GM18526 (cell line): ENCODE results near the gene SEC16B.

Experiments
- POLR2A ChIP-seq: IDR thresholded peaks from 3 replicates; pipeline ENCODE4 v1.6.1; 2011; ENCODE audit not compliant: insufficient read length; ENCODE audit errors: extremely low read depth

Gene SEC16B

DNA sequence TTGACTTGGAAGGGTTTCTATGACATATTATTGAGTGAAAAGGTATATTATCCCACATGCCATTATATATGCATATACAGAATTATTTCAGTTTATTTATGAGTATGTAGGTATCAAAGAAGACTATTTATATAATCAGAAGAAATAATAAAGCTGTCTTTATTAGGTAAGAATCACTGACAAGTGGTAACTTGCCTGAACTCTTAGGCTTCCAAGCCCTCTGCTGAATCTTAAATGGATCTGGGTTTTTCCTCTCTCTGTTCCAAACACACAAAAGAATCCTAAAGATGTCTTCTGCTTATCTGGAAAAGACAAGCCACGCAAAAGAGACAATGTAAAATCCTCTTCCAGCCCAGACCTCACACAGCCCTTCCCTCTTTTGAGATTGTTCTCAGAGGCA lies 14.9 kb upstream of the SEC16B start:
- TF ChIP-seq POLR2A, result no peak

DNA sequence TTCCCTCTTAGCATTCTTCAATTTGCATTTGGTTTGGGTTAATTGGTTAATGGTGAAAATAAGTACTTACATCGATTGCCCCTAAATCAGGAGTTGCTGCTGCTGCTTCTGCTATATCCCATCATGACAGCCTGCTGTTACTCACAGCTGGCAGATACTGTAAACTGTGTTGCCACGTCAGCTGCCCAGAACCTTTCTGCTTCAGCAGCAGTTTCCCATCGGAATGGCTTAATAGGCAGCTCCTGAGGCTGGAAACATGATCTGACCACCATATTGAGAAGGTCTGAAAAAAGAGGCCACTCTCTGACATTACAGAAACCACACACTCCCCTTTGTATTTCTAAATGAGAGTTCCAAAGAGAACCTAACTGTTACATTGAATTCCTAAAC lies 14.3 kb upstream of the SEC16B start:
- TF ChIP-seq POLR2A, result no peak

DNA sequence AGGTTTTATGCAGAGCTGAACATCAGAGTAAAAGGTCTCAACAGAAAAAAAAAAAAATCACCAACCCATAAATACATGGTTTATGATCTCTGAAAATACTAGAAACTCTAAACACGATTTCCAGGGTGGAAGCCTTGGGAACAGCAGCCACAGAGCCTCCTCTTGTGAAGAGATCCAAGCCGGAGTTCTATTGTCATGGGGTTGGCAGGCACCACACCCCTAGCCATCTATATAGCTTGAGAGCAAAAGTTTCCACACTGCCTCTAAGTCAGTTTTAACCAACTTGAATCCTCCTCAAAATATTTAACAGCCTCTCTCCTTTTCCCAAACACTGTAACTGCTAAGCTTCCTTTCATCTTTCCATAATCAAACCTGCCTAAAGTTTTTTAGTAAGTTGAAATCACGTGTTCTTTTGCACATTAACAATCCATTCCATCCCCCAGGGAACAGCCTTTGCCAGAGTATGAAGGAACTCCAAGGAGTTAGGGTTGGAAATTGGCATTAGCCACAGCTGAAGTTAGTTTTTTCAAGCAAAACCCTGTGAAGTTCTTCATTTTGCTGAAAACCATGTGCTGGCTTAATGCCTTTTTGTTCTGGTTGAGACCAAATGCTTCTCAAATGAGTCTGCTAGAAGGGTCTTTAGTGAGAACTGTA lies 13.8 kb upstream of the SEC16B start:
- TF ChIP-seq POLR2A, result no peak

DNA sequence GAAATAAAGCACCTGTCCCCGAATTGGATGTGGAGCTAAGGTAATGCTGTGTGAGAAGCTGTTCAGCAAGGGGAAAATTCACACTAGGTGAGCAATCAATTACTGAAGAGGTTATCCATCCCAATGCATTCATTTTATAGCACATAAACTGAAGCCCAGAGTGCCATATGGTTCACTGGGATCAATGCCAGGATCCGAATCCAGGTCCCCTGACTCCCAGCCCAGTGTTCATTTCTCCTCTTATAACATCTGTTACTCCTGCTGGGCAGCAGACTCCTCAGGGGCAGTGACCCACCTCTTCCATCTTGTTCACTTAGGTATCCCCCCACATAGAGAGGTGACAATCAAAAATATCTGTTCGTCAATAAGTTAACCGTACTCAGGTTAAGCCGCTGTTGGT lies 13.2 kb upstream of the SEC16B start:
- no peak for TF ChIP-seq POLR2A

DNA sequence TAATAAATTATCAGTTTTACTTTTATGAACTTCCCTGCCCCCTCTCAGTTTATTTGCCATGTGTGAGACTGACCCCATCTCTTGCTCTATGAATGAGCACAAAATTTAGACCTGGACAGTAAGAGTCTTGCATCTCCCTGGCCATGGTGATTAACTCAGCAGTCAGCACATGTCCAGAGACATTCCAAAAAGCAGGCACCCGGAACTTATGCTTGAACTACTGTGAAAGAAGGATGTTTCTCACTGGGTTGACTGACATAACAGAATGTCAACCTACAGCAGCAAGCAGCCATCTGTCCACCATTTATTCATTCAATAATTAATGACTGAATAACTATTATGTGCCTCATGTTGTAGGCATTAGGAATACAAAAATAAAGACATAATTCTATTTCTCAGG lies 11.3 kb upstream of the SEC16B start:
- no peak for TF ChIP-seq POLR2A

DNA sequence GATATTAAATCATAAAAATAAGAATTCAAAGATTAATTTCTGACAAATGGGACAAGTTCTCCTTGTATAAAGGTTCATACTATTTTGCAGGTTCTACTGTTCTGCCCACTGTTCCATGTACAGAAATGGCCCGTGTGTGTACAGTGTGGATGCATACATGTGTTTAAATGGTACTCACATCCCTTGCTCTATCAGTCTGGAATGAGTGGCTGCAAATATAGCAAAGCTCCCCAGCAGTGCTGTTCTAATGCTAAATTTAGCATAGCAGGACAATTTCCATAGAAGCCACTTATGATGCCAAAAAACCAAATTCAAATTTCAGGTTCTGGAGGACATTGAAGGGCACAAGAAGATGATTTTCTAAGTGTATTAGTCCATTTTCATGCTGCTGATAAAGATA lies 9.4 kb upstream of the SEC16B start:
- TF ChIP-seq POLR2A, result no peak

DNA sequence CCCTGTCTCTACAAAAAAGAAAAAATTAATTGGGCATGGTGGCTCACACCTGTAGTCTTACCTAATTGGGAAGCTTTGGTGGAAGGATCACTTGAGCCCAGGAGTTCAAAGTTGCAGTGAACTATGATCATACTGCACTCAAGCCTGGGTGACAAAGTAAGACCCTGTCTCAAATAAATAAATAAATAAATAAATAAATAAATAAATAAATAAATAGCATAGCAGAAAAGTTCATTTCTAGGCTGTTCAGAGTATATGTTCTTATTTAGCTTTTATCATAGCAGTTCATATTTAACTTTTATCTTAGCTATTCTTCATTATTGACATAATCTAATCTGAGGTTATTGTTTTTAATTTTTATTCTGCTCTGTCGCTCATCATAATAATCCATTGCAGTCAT lies 8.7 kb upstream of the SEC16B start:
- no peak for TF ChIP-seq POLR2A

DNA sequence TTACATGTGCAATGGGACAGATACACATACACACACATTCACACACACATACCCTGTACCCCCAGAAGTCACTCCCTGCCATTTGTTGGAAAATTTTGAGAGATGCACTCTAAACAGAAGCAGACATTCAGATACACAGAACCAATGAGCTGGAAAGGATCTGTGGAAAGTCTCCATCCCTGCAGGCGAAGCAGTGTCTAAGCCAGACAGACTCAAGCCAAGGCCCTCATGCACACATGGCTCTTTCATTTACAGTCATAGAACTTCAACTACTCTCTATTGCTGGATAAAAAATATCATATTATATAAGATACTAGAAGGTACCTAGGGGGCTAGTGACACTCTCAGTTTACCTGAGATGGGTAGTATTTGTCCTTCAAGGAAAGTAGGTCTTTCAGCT lies 7.3 kb upstream of the SEC16B start:
- no peak for TF ChIP-seq POLR2A

DNA sequence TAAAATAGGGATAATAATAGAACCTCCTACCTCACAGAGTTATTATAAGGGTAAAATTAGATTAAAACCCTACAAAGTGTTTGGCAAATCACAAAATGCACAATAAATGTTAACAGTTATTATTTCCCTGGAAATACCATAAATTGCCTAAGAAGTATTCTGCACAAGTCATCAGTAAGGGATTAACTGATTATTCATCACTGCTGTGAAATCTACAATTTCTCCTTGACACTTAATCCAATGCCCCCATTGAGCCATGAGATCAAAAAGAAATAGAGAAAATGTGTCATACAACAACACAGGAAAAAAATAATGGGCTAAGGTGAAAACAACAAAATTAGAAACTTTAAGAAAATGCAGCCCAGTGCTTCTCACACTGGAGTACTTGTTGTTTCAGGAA lies 6.7 kb upstream of the SEC16B start:
- no peak for TF ChIP-seq POLR2A

DNA sequence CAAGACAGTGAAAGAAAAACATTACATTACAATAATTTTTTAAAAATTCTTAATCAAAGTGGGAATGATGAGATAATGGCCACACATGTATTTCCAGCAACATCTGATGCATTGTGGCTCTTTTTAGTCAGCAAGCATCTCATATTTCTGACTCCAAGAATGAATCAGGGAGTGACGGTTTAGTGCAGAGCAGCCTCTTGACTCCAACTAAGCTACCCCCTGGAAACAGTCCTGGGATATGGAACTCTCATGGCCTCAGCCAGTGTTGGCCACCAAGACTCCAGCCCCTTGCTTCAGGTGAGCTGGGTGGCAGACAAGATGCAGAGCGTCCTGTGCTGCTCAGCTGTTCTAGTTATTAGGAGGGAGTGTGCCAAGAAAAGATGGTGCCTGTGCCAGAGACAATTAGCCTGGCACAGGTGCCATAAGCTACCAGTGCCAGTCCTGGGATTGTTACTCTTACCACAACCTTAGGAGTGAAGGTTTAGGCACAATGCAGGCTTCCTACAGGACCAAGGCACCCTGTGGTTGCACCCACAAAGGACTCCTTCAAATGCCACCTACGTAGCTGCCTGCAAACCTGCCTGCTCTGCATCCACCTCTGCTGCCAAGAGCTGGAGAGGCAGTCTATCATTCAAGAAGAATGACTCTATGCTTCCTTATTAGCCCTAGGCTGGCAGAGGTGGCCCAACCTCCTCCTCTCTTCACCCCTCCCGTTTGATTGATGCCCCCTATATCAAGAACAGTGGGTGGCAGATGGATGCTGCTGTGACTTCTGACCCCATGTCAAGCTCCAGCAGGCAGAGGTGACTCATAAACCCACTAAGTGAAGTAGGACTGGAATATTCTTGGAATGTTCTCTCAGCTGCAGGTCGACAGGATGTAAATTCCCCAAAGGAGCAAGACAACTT lies 6.0 kb upstream of the SEC16B start:
- no peak for TF ChIP-seq POLR2A

DNA sequence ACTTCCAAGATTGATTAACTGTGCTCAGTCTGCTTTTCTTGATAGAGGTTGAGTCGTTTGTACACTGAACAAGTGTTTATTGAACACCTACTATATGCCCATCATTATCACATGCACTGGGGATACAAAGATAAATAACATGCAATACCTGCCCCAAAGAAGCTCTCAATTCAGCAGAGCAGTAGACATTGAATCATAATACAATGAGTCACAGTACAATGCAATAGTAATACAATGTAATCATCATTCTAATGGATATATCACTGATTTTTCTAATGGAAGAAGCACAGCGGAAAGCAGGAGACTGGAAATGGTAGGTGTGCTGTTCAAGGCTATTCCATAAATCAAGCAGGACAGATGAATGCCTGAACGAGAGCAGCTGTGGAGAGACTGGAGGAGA lies 3.7 kb upstream of the SEC16B start:
- TF ChIP-seq POLR2A, result no peak

DNA sequence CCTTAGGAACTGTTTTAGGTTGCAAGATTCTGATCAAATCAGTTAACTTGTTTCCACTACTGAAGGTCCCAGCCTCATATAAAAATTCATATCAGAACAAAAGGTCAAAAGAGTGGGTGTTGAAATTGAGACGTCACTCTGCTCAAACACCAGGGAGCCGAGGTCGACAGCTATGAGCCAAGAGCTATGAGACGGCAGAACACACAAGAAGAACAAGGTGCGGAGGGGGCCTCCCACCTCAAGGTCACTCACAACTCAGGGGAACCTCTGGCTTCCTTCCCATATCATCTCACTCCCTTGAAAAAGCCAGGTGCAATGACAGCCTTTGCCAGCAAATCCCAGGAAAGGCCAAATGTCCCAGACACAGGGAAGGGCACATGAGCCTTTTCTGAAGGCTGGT lies 749 bp downstream of the SEC16B start:
- TF ChIP-seq POLR2A, result no peak

DNA sequence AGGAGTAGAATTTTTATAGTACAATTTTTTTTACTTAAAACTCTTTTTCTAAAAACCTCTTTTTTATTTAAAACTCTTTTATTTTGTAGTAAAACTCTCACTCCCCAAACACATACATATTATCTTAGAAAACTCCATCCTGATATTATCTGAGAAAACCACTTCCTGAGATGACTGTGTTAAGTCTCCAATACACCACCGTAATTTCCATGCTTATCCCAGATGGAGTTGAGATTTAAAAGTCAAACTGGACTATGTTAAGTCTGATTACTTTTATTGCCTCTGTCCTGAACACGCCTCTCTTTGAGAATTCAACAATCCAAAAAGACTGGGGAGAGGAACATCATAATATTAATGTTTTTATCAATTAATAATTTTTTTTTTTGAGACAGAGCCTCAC lies 3.7 kb downstream of the SEC16B start:
- no peak for TF ChIP-seq POLR2A

DNA sequence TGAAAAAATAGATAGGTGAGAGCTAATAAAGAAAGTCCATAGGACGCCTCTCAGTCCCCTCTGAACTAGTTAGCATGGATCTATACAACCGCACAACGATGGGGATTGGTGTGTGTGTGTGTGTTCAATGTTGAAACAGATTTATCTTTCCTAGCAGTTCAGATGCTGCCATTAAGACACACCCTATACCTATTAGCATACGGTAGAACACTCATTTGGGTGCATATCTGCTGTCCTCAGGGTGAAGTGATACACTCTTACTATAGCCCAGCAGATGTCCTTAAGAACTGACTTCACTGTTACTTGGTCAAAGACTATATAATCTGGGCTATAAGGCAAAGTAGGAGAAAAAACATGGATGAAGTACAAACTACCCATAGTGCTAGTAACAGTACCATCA lies 4.6 kb downstream of the SEC16B start:
- no peak for TF ChIP-seq POLR2A

DNA sequence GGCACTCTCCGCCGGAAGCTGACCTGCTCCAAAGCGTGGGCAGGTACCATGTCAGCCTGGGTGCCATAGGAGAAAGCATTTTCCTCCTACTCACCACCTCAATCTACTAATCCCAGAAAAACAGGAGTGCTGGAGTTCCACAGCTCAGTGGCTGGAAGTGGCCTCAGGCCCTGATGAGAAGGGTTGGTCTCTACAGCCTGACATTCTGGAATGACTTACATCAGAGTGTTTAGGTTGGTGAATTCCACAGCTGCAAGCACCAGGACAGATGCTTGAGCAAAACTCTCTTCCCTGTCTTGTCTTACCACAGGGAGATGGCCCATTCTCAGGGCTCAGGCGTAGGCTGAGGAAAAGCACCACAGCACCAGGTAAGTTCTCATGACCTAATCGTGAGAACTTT lies 5.5 kb downstream of the SEC16B start:
- TF ChIP-seq POLR2A, result no peak

DNA sequence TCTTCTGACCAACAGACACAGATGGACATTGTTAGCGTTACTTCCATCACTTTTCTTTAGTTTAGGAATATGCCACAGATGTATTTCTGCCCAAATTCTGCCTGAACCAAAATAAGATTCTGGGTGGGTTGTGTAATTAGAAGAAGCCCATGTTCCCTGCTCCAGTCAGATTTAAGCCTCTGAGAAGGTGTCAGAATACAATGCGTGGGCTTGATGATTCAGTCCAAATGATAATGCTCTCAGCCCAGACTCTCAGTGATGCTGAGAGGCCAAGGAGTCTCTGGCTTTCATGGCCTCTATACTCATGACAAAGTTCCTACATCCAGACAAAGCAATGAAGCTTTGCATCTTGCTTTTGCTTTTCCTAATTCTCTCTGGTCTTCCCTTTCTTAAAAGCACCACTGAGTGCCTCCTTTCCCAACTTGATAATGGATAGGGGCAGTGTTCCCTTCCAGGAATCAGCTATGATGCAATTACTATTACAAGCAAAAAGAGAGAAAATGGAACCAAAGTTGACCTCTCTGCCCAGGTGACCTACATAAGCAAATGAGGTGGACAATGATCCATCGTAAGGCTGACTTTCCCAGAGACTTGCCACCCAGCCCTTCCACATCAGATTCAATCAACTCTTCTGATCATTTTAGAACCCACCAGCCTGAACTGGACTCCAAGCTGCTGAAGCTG lies 8.8 kb downstream of the SEC16B start:
- no peak for TF ChIP-seq POLR2A
